Right lobe of liver (tissue), 4 donors: ENCODE data around the gene AKR1B15.

Experiments
- POLR2A ChIP-seq: fragments of 450-650 bp; IDR thresholded peaks from one replicate; pipeline ENCODE4 v1.6.1; 2017; ENCODE audit warnings: antibody characterized with exemption, mild to moderate bottlenecking
- TF ChIP-seq, protein P1 (sequence below), 4 donors: fragments of 200-600 bp in 3 of 4; fragments of 450-650 bp in 1 of 4; IDR thresholded peaks; one replicate each; pipeline versions ENCODE4 v1.5.1 to v1.8.0; 2016 to 2022; ENCODE audit warnings: antibody characterized with exemption in 4 of 4, mild to moderate bottlenecking in 2 of 4
- donor health status: DM: no; HTN: no; CAD: no.
- donor health status: DM: no; HTN: no; CAD: no.
- donor health status: DM: no; HTN: yes; CAD: no.

- TF ChIP-seq, protein P1, sequence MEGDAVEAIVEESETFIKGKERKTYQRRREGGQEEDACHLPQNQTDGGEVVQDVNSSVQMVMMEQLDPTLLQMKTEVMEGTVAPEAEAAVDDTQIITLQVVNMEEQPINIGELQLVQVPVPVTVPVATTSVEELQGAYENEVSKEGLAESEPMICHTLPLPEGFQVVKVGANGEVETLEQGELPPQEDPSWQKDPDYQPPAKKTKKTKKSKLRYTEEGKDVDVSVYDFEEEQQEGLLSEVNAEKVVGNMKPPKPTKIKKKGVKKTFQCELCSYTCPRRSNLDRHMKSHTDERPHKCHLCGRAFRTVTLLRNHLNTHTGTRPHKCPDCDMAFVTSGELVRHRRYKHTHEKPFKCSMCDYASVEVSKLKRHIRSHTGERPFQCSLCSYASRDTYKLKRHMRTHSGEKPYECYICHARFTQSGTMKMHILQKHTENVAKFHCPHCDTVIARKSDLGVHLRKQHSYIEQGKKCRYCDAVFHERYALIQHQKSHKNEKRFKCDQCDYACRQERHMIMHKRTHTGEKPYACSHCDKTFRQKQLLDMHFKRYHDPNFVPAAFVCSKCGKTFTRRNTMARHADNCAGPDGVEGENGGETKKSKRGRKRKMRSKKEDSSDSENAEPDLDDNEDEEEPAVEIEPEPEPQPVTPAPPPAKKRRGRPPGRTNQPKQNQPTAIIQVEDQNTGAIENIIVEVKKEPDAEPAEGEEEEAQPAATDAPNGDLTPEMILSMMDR (IDR thresholded peaks at IDR 0.05) = no peak
- no peak for TF ChIP-seq POLR2A
Measured at GRCh38 chr7:134611611-134612151, 62.8 kb downstream of the AKR1B15 start.
